Measurements from ENCODE around the gene VPS33A.

Gene VPS33A

DNA sequence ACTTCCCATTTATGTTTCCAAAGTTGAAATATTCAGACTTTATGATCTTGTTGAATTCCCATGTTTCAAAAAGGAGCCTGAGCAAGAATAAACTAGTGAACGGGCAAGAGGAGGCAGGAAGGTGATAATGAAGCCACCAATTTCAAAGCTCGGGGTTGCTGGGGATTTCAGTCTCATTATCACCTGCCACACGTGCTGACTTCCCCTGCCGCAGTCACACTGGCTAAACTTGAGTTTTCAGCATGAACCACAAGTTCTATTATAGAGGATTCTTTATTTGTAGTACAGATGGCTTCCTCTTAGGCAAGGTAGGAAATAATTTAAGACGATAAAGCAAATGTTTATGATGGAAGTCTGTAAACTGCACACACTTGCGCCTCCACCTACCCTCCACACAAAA, 22.3 kb downstream of the VPS33A start:
- TF ChIP-seq, protein P1, sequence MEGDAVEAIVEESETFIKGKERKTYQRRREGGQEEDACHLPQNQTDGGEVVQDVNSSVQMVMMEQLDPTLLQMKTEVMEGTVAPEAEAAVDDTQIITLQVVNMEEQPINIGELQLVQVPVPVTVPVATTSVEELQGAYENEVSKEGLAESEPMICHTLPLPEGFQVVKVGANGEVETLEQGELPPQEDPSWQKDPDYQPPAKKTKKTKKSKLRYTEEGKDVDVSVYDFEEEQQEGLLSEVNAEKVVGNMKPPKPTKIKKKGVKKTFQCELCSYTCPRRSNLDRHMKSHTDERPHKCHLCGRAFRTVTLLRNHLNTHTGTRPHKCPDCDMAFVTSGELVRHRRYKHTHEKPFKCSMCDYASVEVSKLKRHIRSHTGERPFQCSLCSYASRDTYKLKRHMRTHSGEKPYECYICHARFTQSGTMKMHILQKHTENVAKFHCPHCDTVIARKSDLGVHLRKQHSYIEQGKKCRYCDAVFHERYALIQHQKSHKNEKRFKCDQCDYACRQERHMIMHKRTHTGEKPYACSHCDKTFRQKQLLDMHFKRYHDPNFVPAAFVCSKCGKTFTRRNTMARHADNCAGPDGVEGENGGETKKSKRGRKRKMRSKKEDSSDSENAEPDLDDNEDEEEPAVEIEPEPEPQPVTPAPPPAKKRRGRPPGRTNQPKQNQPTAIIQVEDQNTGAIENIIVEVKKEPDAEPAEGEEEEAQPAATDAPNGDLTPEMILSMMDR (IDR thresholded peaks at IDR 0.05; ENCODE audit: control extremely low read depth, extremely low read depth, low read depth, missing control alignments): no peak
- no peak for DNase-seq (ENCODE audit: extremely low spot score)
- POLR2A ChIA-PET: interaction anchor here (0.6 kb wide), 1 partner anchor 28 kb away, joined by 7 read pairs; no protein-coding TSS in a partner anchor
- CTCF ChIA-PET: no interaction called here

DNA sequence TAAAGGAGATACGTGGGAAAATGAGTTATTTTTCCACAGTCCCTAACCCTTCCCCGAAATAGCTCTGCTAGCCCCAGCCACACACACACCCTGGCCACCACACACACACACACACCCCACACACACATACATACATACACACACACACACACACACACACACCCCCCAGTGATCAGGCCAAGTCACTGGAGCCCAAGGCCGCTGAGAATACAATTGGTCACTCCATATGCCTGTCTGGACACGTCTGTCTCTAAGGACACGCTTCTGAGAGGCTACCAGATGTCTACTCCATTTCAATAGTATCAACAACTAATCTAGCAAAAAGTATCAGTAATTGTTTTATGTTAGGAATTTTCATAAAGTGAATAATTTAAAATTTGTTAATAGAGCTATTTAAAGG, 27.4 kb downstream of the VPS33A start:
- no peak for DNase-seq (ENCODE audit: extremely low spot score)
- ChIA-PET CTCF (interaction anchor here (1.7 kb wide), 1 partner anchor 83 kb away, joined by 4 read pairs; no protein-coding TSS in a partner anchor), POLR2A (no interaction called here)
- TF ChIP-seq, protein P1 (IDR thresholded peaks at IDR 0.05; ENCODE audit: control extremely low read depth, extremely low read depth, low read depth, missing control alignments): no peak

DNA sequence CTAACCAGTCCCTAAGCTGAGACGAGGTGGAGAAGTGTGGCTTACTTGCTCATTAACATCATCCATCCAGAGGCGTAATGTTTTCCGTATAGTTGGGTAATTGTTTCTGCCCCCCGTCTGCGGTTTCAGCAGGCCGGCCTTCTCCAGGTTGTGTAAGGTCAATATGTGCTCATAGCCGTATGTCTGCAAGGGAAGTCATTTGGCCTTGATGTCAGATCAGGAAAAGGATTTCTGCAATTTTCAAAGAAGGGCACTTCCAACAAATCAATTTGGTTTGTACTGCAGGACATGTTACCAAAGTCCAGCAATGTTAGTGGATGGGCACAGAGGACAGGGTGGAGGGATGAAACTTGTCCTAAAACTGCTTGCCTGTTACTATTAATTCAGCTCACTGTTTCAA, 30.6 kb downstream of the VPS33A start:
- CTCF ChIA-PET: interaction anchor here (1.0 to 1.3 kb wide), 4 partner anchors 13 to 167 kb away, joined by 3 read pairs; no protein-coding TSS in a partner anchor
- TF ChIP-seq, protein P1 (IDR thresholded peaks at IDR 0.05; ENCODE audit: control extremely low read depth, extremely low read depth, low read depth, missing control alignments): no peak
- POLR2A ChIA-PET: no interaction called here

DNA sequence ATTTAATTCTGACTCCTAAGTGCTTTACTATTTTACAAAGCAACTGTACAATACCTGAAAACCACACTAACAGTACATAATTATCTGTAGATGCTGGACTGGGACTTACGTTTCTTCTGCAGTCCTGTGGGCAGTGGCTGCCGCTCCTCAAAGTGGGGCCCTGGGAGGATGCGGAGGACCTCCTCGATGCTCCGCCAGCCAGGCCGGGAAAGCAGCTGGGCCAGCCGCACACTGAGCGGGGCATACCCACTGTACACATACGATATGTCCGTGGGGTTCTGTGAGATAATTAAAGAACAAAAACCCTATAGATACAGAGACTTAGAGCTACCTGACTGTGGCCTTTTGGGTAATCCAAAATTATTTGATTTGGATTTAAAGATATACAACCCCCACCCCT, 33.6 kb downstream of the VPS33A start:
- DNase-seq (ENCODE audit: extremely low spot score): no peak
- POLR2A ChIA-PET: no interaction called here
- CTCF ChIA-PET: no interaction called here
- TF ChIP-seq, protein P1 (IDR thresholded peaks at IDR 0.05; ENCODE audit: control extremely low read depth, extremely low read depth, low read depth, missing control alignments): no peak

More for the DNA sequence above, 30.6 kb downstream of the VPS33A start:
- no peak for DNase-seq (ENCODE audit: extremely low spot score)

DNA sequence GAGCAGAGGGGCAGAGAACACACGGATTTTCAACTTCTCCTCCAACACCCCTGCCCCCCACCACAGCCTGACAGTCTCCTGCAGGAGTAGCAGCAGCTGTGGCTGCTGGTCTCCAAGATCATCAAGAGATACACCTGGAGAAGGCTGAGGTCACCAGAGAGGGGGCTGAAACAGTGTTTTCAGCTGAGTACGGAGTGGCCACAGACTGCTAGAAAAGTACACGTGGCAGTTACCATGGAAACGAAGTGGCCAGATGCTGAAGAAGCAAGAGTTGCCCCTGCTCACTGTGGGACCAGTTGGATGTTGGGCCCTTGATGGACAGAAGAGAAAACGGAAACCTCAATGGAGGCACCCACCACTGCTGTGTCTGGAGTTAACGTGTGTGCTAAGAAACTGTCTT, 35.5 kb downstream of the VPS33A start:
- DNase-seq (ENCODE audit: extremely low spot score): no peak
- ChIA-PET CTCF (interaction anchor here (1.0 to 1.1 kb wide), 3 partner anchors 12 to 40 kb away, joined by 3 read pairs; no protein-coding TSS in a partner anchor), POLR2A (no interaction called here)
- TF ChIP-seq, protein P1 (IDR thresholded peaks at IDR 0.05; ENCODE audit: control extremely low read depth, extremely low read depth, low read depth, missing control alignments): no peak

DNA sequence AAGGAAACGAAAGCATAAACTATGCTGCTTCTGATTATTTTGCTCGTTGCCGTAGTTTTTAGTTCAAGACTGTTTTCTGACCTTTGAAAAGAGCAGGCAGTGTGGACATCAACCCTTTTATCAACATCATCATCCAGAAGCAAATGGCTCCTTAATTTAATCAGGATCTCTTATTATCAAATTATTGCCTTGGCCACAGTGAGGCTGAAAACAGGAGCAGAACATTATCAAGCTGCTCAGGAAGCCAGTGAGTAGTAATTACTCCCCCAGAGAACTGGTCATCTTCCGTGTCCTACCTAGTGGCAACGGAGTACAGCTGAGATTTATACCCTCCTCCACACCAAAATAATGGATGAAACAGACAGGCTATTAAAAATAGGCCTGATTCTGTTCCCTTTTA, 38.2 kb downstream of the VPS33A start:
- DNase-seq (ENCODE audit: extremely low spot score): no peak
- ChIA-PET POLR2A (no interaction called here), CTCF (interaction anchor here (1.9 kb wide), 1 partner anchor 38 kb away, joined by 4 read pairs; the partner anchor contains the start of gene VPS33A)
- TF ChIP-seq, protein P1 (IDR thresholded peaks at IDR 0.05; ENCODE audit: control extremely low read depth, extremely low read depth, low read depth, missing control alignments): no peak
